MM.1S (cell line): ENCODE data around the gene CARD10.

Experiments used
- DNase-seq: peaks from one replicate; pipeline ENCODE4 v3.0.0-alpha.2; 2015
- H2AFZ ChIP-seq: fragments of 300-600 bp; sonication (generic); 2 replicates; pipeline ENCODE4 v1.6.0; 2016; ENCODE audit warnings: antibody characterized with exemption, low read length
- H3F3A ChIP-seq: fragments of 300-600 bp; sonication (generic); 2 replicates; pipeline ENCODE4 v1.6.1; 2016; ENCODE audit warnings: mild to moderate bottlenecking, antibody characterized with exemption, low read length, moderate library complexity, mixed read lengths; ENCODE audit not compliant: insufficient read depth
- H3K27ac ChIP-seq: fragments of 300-600 bp; sonication (generic); 2 replicates; pipeline ENCODE4 v1.5.1; 2016; ENCODE audit warnings: mild to moderate bottlenecking, low read length
- H3K27me3 ChIP-seq: fragments of 300-600 bp; sonication (generic); replicated peaks from 2 replicates; pipeline ENCODE4 v1.6.0; 2016; ENCODE audit warnings: low read length; ENCODE audit not compliant: insufficient read depth
- H3K36me3 ChIP-seq: fragments of 300-600 bp; sonication (generic); replicated peaks from 2 replicates; pipeline ENCODE4 v1.6.1; 2016; ENCODE audit warnings: mild to moderate bottlenecking, low read length, mixed read lengths; ENCODE audit not compliant: insufficient read depth
- H3K4me1 ChIP-seq: fragments of 300-600 bp; sonication (generic); 2 replicates; pipeline ENCODE4 v1.6.1; 2016; ENCODE audit warnings: low read length, mixed read lengths
- H3K4me2 ChIP-seq: fragments of 300-600 bp; sonication (generic); 2 replicates; pipeline ENCODE4 v1.6.0; 2016; ENCODE audit warnings: low read depth, low read length
- H3K4me3 ChIP-seq: fragments of 300-600 bp; sonication (generic); 2 replicates; pipeline ENCODE4 v1.5.1; 2016; ENCODE audit warnings: low read length, mixed read lengths
- H3K79me2 ChIP-seq: fragments of 300-600 bp; sonication (generic); 2 replicates; pipeline ENCODE4 v1.6.1; 2016; ENCODE audit warnings: mixed run types, low read length, mixed read lengths
- H3K9ac ChIP-seq: fragments of 300-600 bp; sonication (generic); 2 replicates; pipeline ENCODE4 v1.6.1; 2016; ENCODE audit warnings: low read length, mixed read lengths
- H3K9me2 ChIP-seq: fragments of 300-600 bp; sonication (generic); replicated peaks from 2 replicates; pipeline ENCODE4 v1.6.1; 2016; ENCODE audit warnings: mild to moderate bottlenecking, low read length, mixed read lengths; ENCODE audit not compliant: insufficient read depth
- H3K9me3 ChIP-seq: fragments of 300-600 bp; sonication (generic); replicated peaks from 2 replicates; pipeline ENCODE4 v1.6.1; 2016; ENCODE audit warnings: mild to moderate bottlenecking, low read length, mixed read lengths; ENCODE audit not compliant: insufficient read depth
- H4K20me1 ChIP-seq: fragments of 300-600 bp; sonication (generic); 2 replicates; pipeline ENCODE4 v1.6.1; 2016; ENCODE audit warnings: mild to moderate bottlenecking, low read length, moderate library complexity, mixed read lengths; ENCODE audit not compliant: insufficient read depth
- CTCF ChIP-seq: fragments of 300-600 bp; sonication (generic); IDR thresholded peaks from 2 replicates; pipeline ENCODE4 v1.5.1; 2016; ENCODE audit warnings: antibody characterized with exemption, low read length, mixed read lengths
- EZH2 ChIP-seq: fragments of 300-600 bp; sonication (generic); optimal IDR thresholded peaks from 2 replicates; pipeline ENCODE3; 2017; ENCODE audit warnings: low read depth, mild to moderate bottlenecking, antibody characterized with exemption, low read length, mixed read lengths
- EZH2phosphoT487 ChIP-seq: fragments of 300-600 bp; sonication (generic); IDR thresholded peaks from 2 replicates; pipeline ENCODE4 v1.6.1; 2018; ENCODE audit warnings: antibody characterized with exemption, low read length

Gene CARD10

GRCh38 chr22:37508431-37508992, 10.7 kb downstream of the CARD10 start:
- H3K9me2 ChIP-seq, result no peaks in the 10 kb centered on the region
- H3K27me3 ChIP-seq, result peaks cover 37% of the 10 kb centered on the region
- no peak for DNase-seq
- H3K4me2 ChIP-seq, result no peak overlapping the region
- no peaks in the 10 kb centered on the region for H3K36me3 ChIP-seq
- H3K9me3 ChIP-seq, result no peaks in the 10 kb centered on the region
- H3K4me3 ChIP-seq, result no peak overlapping the region
- no peaks in the 10 kb centered on the region for H4K20me1 ChIP-seq
- H3K4me1 ChIP-seq, result no peaks in the 10 kb centered on the region
- no peaks in the 10 kb centered on the region for H3F3A ChIP-seq
- H3K9ac ChIP-seq, result no peak overlapping the region
- H2AFZ ChIP-seq, result no peak overlapping the region
- H3K79me2 ChIP-seq, result no peaks in the 10 kb centered on the region
- H3K27ac ChIP-seq, result no peak overlapping the region
- no peak for TF ChIP-seq EZH2phosphoT487
- no peak for TF ChIP-seq CTCF
- no peak for TF ChIP-seq EZH2

GRCh38 chr22:37507731-37508130, 11.5 kb downstream of the CARD10 start:
- H3K4me2 ChIP-seq, result no peak overlapping the region
- H3K27ac ChIP-seq, result no peak overlapping the region
- no peaks in the 10 kb centered on the region for H3K9me3 ChIP-seq
- H3K9ac ChIP-seq, result no peak overlapping the region
- no peaks in the 10 kb centered on the region for H3K9me2 ChIP-seq
- no peaks in the 10 kb centered on the region for H3F3A ChIP-seq
- TF ChIP-seq CTCF (no peak), EZH2 (no peak), EZH2phosphoT487 (no peak)
- H3K4me1 ChIP-seq, result no peaks in the 10 kb centered on the region
- H3K4me3 ChIP-seq, result no peak overlapping the region
- H2AFZ ChIP-seq, result no peak overlapping the region
- no peaks in the 10 kb centered on the region for H3K36me3 ChIP-seq
- H3K79me2 ChIP-seq, result no peaks in the 10 kb centered on the region
- DNase-seq, result no peak
- H4K20me1 ChIP-seq, result no peaks in the 10 kb centered on the region
- peaks cover 35% of the 10 kb centered on the region for H3K27me3 ChIP-seq

GRCh38 chr22:37505989-37506388, 13.2 kb downstream of the CARD10 start:
- DNase-seq, result no peak
- Histone ChIP-seq H3K9me3 (no peaks in the 10 kb centered on the region), H3K27ac (no peak overlapping the region), H3K4me2 (no peak overlapping the region), H3K36me3 (no peaks in the 10 kb centered on the region), H4K20me1 (no peaks in the 10 kb centered on the region), H3K27me3 (peaks cover 28% of the 10 kb centered on the region), H2AFZ (no peak overlapping the region), H3F3A (no peaks in the 10 kb centered on the region), H3K4me1 (no peaks in the 10 kb centered on the region), H3K79me2 (no peaks in the 10 kb centered on the region), H3K9ac (no peak overlapping the region), H3K4me3 (no peak overlapping the region), H3K9me2 (no peaks in the 10 kb centered on the region)
- TF ChIP-seq EZH2 (no peak), CTCF (no peak), EZH2phosphoT487 (no peak)
